RWPE1 (cell line): ENCODE measurements around the gene KRT3.

Source experiments
- CTCF ChIA-PET: fragments of 350-600 bp; sonication (Branson Sonifier 250); formaldehyde crosslinking; extraction: SDS; loops from one replicate; lab custom pipeline; 2021; lab: Yijun Ruan, JAX
- POLR2A ChIA-PET: fragments of 400-600 bp; formaldehyde crosslinking; extraction: SDS; loops from one replicate; lab custom pipeline; 2020; ENCODE audit warnings: antibody characterized with exemption; ENCODE audit not compliant: low non-redundant PET; lab: Yijun Ruan, JAX
- DNase-seq: peaks from one replicate; pipeline ENCODE4 v3.0.0; 2012; ENCODE audit warnings: low spot score
- H3K27ac ChIP-seq: fragments of 450-650 bp; 2 replicates; pipeline ENCODE4 v1.5.1; 2017
- TF ChIP-seq, protein P1 (sequence below): fragments of 450-650 bp; conservative IDR thresholded peaks from 2 replicates; pipeline ENCODE4 v1.5.1; 2017; ENCODE audit warnings: low read depth, mild to moderate bottlenecking

Gene KRT3

DNA sequence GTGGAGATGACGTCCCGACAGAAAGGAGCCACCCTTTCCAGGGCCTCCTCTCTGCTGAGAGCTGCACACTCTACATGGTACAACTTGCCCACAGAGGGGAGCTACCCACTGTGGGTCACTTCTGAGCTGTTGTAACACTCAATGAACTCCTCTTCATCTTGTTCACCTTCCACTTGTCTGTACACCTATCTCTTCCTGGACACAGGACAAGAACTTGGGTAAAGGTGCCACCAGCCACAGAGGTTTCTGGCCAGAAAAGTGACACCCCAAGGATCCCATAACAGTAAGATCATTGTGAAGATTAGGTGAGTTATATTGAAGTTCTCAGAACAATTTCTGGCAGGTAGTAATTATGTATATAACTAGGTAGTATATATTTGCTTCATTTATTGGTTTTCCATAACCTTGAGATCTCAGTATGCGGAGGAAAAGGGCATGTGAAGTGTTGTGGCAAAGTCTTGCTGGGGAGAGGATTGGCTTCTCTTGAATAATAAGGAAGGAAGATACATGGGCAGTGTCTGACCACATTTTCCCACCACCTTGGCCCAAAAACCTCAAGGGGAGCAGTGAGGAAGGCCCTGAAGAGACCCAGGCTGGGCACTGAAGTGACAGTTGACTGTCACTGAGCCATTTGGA is 53.0 kb downstream of the KRT3 start:
- no peak for DNase-seq
- no peak overlapping the region for H3K27ac ChIP-seq
- ChIA-PET CTCF (no interaction called here), POLR2A (no interaction called here)
- TF ChIP-seq, protein P1, sequence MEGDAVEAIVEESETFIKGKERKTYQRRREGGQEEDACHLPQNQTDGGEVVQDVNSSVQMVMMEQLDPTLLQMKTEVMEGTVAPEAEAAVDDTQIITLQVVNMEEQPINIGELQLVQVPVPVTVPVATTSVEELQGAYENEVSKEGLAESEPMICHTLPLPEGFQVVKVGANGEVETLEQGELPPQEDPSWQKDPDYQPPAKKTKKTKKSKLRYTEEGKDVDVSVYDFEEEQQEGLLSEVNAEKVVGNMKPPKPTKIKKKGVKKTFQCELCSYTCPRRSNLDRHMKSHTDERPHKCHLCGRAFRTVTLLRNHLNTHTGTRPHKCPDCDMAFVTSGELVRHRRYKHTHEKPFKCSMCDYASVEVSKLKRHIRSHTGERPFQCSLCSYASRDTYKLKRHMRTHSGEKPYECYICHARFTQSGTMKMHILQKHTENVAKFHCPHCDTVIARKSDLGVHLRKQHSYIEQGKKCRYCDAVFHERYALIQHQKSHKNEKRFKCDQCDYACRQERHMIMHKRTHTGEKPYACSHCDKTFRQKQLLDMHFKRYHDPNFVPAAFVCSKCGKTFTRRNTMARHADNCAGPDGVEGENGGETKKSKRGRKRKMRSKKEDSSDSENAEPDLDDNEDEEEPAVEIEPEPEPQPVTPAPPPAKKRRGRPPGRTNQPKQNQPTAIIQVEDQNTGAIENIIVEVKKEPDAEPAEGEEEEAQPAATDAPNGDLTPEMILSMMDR, result no peak

DNA sequence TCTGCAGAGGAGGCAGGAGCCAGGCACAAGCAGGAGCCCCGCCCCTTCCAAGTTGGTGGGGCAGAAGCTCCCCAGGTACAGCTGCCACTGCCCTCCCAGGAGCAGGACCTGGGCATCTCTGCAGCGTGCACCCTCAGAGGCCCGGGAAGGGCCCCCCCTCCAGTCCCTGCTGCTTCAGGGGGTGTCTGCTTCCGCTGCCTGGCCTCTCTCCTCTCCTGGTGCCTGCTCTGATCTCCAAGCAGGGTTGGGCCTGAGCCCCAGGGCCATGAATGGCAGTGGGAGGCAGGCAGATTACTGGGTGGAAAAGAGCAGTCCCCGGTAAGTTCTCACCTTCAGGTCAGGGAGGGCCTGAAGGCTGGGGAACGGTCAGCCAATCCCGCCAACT is 53.7 kb downstream of the KRT3 start:
- no peak overlapping the region for H3K27ac ChIP-seq
- CTCF ChIA-PET, result no interaction called here
- TF ChIP-seq, protein P1, result no peak
- POLR2A ChIA-PET, result no interaction called here
- DNase-seq, result no peak

GRCh38 chr12:52741375-52742195 is 54.3 kb downstream of the KRT3 start:
- ChIA-PET POLR2A (no interaction called here), CTCF (interaction anchor here (0.7 kb wide), 1 partner anchor 313 kb away, joined by 4 read pairs; no protein-coding TSS in a partner anchor)
- no peak overlapping the region for H3K27ac ChIP-seq
- TF ChIP-seq, protein P1, result no peak
- DNase-seq, result peak; percentile 62

- TF ChIP-seq, protein P1, result no peak
- no peak for DNase-seq
- POLR2A ChIA-PET, result no interaction called here
Observed at GRCh38 chr12:52740584-52740983, 55.3 kb downstream of the KRT3 start.

GRCh38 chr12:52739963-52740362 is 56.0 kb downstream of the KRT3 start:
- TF ChIP-seq, protein P1, result no peak
- CTCF ChIA-PET, result interaction anchor here (0.6 to 0.7 kb wide), 3 partner anchors 14 to 127 kb away, joined by 4 to 6 read pairs (median 4); no protein-coding TSS in a partner anchor
- no peak overlapping the region for H3K27ac ChIP-seq
- POLR2A ChIA-PET, result no interaction called here
- DNase-seq, result no peak

More at GRCh38 chr12:52740584-52740983, 55.3 kb downstream of the KRT3 start:
- CTCF ChIA-PET, result interaction anchor here (0.6 to 0.7 kb wide), 3 partner anchors 25 to 312 kb away, joined by 4 read pairs; no protein-coding TSS in a partner anchor
- H3K27ac ChIP-seq, result no peak overlapping the region
